ENCODE measurements around the gene RPP25.
"Not testable (repeated sequence)": the region's sequence is repeated elsewhere in the genome, so short reads cannot be mapped to it uniquely, and the experiment has no call there.

RPP25 gene

DNA sequence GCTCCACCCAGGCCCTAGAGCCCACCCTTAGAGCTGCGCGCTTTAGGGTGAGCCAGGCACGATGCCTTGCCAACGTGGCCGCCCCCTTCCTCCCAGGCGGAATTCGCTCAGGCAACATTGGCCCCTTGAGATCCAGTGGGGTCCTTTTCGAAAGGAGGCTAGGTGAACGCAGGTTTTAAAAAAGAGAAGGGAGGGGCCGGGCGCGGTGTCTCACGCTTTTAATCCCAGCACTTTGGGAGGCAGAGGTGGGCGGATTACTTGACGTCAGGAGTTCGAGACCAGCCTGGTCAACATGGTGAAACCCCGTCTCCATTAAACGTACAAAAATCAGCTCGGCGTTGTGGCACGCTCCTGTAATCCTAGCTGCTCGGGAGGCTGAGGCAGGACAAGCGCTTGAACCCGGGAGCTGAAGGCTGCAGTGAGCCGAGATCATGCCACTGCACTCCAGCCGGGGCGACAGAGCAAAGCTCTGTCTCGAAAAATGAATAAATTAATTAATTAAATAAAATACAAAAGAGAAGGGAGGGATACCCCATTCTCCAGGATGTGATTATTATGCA lies 984 bp upstream of the RPP25 start:
- Histone ChIP-seq H3K4me1 (peaks cover 46% of the 10 kb centered on the region), H3K9ac (no peak overlapping the region), H3K9me3 (peaks cover 6% of the 10 kb centered on the region; the same call in 1 of the 2 replicates), H3K36me3 (no peaks in the 10 kb centered on the region), H3K27ac (no peak overlapping the region), H4K20me1 (peaks cover 32% of the 10 kb centered on the region), H3K27me3 (peaks cover 72% of the 10 kb centered on the region), H3K4me3 (peak overlapping the region; percentile 67), H3K4me2 (peak overlapping the region; percentile 93)
- TF ChIP-seq Cebpa-rat (IDR thresholded peaks at IDR 0.05) = no peak

DNA sequence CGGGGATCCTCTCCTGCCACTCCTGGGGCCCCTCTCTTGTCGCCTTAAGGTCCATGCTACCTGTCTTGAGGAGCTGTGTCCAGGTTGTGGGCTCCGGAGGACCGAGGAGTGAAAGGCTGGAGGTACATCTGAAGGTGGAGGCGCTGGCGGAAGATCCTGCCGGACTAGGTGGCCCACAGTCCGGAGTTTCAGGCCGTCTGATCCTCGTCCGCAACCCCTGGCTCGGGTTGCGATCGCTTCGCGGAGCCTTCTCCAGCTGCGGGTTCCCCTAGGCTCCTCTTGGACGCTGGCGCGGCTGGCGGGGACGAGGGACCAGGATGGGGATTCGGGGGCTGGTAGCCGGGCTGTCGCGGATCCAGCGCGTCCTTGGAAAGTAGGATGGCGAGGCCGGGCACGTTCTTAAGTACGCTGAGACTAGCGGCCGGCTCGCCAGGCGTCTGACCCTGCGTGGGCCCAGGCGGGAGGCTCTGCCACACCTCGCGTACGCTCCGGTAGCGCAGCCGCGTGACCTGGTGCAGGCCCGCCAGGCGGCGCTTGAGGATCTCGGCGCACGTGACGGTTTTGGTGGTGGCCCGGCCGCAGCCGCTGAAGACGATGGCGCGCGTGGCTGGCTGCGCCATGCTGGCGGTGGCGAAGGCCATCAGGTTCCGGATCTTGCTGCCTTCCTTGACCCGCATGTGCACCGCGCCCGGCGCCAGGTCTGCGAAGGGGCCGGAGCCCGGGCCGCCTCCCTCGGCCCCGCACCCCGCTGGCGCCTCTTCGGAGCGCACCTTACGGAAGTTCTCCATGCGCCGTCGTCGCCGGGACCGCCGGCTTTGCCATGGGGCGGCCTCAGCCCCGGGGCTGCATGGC lies 550 bp downstream of the RPP25 start:
- Histone ChIP-seq H3K27ac (no peak overlapping the region), H3K9ac (peak overlapping the region; percentile 43), H3K36me3 (no peaks in the 10 kb centered on the region), H3K4me1 (peaks cover 40% of the 10 kb centered on the region), H4K20me1 (peaks cover 32% of the 10 kb centered on the region), H3K27me3 (peaks cover 67% of the 10 kb centered on the region), H3K4me2 (peak overlapping the region; percentile 93), H3K9me3 (peaks cover 6% of the 10 kb centered on the region; the same call in 1 of the 2 replicates), H3K4me3 (peak overlapping the region; percentile 67)
- no peak for TF ChIP-seq Cebpa-rat (IDR thresholded peaks at IDR 0.05)

DNA sequence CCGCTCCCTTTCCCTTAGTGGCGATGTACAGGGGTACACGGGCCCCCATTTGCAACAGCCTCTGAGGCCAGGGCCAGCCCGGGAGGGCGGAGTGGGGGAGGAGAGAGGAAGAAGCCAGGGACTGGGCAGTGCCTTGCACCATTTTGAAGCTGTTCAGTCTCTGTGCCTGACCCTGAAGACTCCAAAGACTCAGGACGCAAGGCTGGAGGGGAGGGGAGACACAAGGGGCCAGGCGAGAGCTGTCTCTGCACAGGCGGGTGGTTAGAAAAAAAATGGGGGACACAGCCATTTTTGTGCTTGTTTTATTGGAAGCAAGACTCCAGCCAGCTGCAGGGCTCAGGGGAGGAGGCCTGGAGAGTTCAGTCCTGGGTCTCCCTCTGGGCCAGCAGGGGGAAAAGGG lies 1.6 kb downstream of the RPP25 start:
- Histone ChIP-seq H3K4me1 (peaks cover 36% of the 10 kb centered on the region), H3K27me3 (peaks cover 58% of the 10 kb centered on the region), H3K36me3 (no peaks in the 10 kb centered on the region), H3K4me2 (peak overlapping the region; percentile 93), H3K9ac (no peak overlapping the region; the same call in 1 of the 2 replicates), H3K4me3 (no peak overlapping the region), H3K27ac (no peak overlapping the region), H4K20me1 (peaks cover 32% of the 10 kb centered on the region), H3K9me3 (peaks cover 6% of the 10 kb centered on the region; the same call in 1 of the 2 replicates)
- no peak for TF ChIP-seq Cebpa-rat (IDR thresholded peaks at IDR 0.05)

DNA sequence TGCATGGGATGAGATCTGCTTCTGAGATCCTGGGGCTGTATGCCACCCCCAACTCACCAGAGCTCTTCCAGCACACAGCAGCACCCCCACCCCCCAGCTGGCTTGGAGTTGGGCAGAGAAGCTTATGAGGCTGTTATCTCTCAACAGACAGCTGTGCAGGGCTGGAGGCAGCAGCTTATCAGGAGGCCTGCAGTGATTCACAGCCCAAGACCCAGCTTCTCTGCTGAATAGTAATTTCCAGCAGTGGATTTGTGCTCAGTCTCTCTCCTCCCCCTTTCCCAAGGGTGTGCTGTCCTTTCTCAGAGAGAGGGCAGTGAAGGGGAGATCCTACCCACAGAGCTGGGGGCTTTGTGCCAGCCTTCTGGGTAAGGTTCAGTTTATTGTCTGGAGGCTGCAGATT lies 2.1 kb downstream of the RPP25 start:
- H3K27me3 ChIP-seq = peaks cover 53% of the 10 kb centered on the region
- no peak overlapping the region; the same call in 1 of the 2 replicates for H3K9ac ChIP-seq
- no peak for TF ChIP-seq Cebpa-rat (IDR thresholded peaks at IDR 0.05)
- peak overlapping the region; percentile 93 for H3K4me2 ChIP-seq
- H3K36me3 ChIP-seq = no peaks in the 10 kb centered on the region
- H4K20me1 ChIP-seq = peaks cover 32% of the 10 kb centered on the region
- H3K4me1 ChIP-seq = peaks cover 36% of the 10 kb centered on the region
- H3K4me3 ChIP-seq = no peak overlapping the region
- H3K27ac ChIP-seq = no peak overlapping the region
- peaks cover 6% of the 10 kb centered on the region; the same call in 1 of the 2 replicates for H3K9me3 ChIP-seq

DNA sequence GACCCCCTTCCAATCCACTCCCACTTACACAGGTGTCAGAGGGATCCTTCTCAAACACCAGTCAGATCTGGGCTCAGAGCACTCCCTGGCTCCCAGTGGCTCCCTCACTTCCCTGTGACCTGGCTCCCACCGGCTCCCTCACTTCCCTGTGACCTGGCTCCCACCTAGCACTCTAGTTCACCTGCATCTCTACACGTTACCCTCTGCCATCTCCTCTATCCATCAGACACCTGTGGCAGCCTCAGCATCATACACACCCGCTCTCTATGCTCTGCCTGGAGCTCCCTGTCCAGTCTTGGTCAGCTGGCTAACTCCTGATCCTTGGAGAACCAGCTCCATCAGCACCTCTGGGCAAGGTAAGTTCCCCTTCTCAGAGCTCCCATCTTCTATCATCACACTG lies 5.6 kb downstream of the RPP25 start:
- no peak for TF ChIP-seq Cebpa-rat (IDR thresholded peaks at IDR 0.05)
- H3K27ac ChIP-seq = no peak overlapping the region
- H3K4me2 ChIP-seq = no peak overlapping the region
- H3K27me3 ChIP-seq = peaks cover 18% of the 10 kb centered on the region
- H4K20me1 ChIP-seq = peaks cover 11% of the 10 kb centered on the region; the same call in 1 of the 2 replicates
- no peak overlapping the region for H3K9ac ChIP-seq
- H3K4me1 ChIP-seq = peaks cover 18% of the 10 kb centered on the region
- no peaks in the 10 kb centered on the region for H3K36me3 ChIP-seq
- H3K9me3 ChIP-seq = peaks cover 4% of the 10 kb centered on the region; the same call in 1 of the 2 replicates
- no peak overlapping the region for H3K4me3 ChIP-seq

DNA sequence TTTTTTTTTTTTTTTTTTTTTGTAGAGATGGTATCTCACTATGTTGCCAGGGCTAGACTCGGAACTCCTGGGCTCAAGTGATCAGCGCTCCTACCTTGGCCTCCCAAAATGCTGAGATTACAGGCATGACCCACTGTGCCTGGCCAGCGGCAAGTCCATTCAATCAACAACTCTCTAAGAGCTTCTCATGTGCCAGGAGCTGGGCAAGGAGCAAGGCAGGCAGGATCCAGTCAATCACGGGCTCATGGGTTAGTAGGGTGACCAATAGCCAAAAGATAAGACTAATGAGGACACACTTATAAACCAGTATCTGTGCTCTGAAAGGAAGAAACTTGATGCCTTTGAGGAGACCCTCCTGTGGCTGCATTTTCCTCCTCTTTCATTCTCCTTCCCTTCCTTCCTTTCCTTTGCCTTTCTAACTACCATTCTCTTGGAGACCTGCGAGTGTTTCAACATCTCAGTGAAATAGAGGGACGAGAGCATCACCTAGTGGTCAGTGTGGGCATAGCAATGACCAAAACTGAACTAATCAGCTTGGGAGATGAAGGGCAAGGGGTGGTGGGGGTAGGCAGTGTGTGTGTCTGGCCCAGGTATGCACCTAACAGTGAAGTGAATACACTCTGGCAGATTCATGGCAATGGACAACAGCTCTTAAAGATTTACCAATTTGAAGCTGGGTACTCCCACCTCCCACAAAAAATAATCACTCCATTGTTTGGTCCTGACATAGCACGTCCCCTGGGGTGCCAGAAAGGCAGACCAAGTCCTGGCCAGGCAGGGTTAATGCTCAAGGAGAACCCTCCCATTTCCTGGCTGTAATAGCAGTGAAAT lies 6.3 kb downstream of the RPP25 start:
- no peak for TF ChIP-seq Cebpa-rat (IDR thresholded peaks at IDR 0.05)
- H3K36me3 ChIP-seq = no peaks in the 10 kb centered on the region
- no peak overlapping the region for H3K4me3 ChIP-seq
- peaks cover 9% of the 10 kb centered on the region; the same call in 1 of the 2 replicates for H4K20me1 ChIP-seq
- no peak overlapping the region for H3K27ac ChIP-seq
- H3K9ac ChIP-seq = no peak overlapping the region
- no peaks in the 10 kb centered on the region for H3K9me3 ChIP-seq
- peaks cover 11% of the 10 kb centered on the region for H3K27me3 ChIP-seq
- H3K4me2 ChIP-seq = no peak overlapping the region
- H3K4me1 ChIP-seq = peaks cover 12% of the 10 kb centered on the region

DNA sequence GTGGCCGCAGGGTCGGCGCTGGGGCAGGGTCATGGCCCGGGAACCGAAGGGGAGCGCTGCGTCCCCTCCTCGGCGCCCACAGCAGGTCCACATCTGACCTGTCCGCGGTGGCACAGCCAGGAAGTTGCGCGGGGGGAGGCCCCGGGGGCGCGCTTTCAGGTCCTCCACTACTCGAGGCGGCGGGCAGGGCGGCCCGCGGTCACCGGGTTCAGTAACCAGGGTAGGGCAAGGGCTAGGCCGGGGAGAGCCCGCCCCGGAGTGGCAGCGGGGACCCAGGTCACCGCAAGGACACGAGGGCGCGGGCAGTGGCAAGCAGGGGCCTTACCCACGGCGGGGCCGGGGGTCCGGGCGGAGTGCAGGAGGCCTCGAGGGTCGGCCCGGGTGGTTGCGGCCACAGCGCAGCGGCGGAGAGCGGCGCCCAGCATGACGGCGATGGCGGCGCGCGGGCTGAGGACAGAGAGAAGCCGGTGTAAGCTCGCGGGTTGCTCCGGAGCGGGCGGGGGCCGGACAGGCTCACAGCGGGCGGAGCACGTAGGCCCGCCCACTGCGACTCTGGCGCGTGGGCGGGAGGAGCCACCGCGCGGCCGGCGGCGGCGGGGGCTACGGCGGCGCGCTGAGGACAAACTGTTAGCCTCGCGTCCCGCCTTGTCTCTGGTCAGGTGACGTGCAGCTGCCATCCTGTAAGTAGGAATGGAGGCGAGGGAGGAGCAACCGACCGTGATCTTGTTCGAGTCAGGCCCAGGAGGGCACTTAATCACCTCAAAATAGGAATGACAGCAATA lies 18.8 kb downstream of the RPP25 start, which contains the start of gene COX5A:
Gene COX5A, minus strand, starts transcription at position 484 of the 782 bp plus-strand sequence. Its CDS starts 59 bp downstream, at position 425.
- no peak for TF ChIP-seq Cebpa-rat (IDR thresholded peaks at IDR 0.05)
- no peaks in the 10 kb centered on the region for H3K9me3 ChIP-seq
- peak within 1 kb of the TSS; percentile 91 for H3K4me2 ChIP-seq
- H3K4me1 ChIP-seq = peaks cover 35% of the 10 kb centered on the region
- peaks cover 44% of the 10 kb centered on the region for H4K20me1 ChIP-seq
- H3K36me3 ChIP-seq = peaks cover 14% of the 10 kb centered on the region; the same call in 1 of the 2 replicates
- H3K9ac ChIP-seq = peak within 1 kb of the TSS; percentile 97
- no peaks in the 10 kb centered on the region for H3K27me3 ChIP-seq
- H3K27ac ChIP-seq = peak within 1 kb of the TSS; percentile 96
- H3K4me3 ChIP-seq = peak within 1 kb of the TSS; percentile 97

DNA sequence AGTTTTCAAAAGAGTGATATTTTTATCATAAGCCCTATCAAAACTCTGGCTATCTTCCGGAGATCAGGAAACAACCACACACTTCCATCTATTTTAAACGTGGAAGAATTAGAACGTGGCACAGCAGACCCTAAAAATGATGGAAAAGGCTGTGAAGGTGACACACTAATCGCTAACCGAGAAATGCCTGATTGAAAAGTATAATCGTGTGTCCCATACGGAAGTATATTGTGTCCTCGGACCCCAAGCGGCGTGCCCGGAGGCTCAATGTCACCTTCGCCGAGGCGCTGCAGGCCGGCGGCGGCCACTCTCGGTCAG lies 19.3 kb downstream of the RPP25 start:
- H3K27me3 ChIP-seq = no peaks in the 10 kb centered on the region
- H3K4me3 ChIP-seq = peak overlapping the region; percentile 97
- peak overlapping the region; percentile 97 for H3K9ac ChIP-seq
- H3K4me2 ChIP-seq = peak overlapping the region; percentile 91
- H3K4me1 ChIP-seq = peaks cover 35% of the 10 kb centered on the region
- peaks cover 19% of the 10 kb centered on the region; the same call in 1 of the 2 replicates for H3K36me3 ChIP-seq
- TF ChIP-seq Cebpa-rat (IDR thresholded peaks at IDR 0.05) = no peak
- peak overlapping the region; percentile 96 for H3K27ac ChIP-seq
- peaks cover 49% of the 10 kb centered on the region for H4K20me1 ChIP-seq
- no peaks in the 10 kb centered on the region for H3K9me3 ChIP-seq

DNA sequence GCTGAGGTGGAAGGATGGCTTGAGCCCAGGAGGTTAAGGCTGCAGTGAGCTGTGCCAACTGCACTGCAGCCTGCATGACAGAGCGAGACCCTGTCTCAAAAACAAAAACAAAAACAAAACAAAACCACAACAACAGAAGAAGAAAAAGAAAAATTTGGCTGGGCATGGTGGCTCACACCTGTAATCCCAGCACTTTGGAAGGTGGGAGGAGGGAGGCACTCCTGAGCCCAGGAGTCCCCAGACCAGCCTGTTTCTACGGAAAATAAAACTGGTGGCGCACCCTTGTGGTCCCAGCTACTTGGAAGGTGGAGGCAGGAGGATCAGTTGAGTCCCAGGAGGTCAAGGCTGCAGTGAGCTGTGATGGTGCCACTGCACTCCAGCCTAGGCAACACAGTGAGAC lies 21.4 kb downstream of the RPP25 start:
- H3K27me3 ChIP-seq, H3K27ac ChIP-seq, H3K4me3 ChIP-seq, H3K9ac ChIP-seq, H3K9me3 ChIP-seq: not testable (repeated sequence)
- peaks cover 39% of the 10 kb centered on the region for H3K36me3 ChIP-seq
- peaks cover 35% of the 10 kb centered on the region for H3K4me1 ChIP-seq
- peak overlapping the region; percentile 40 for H3K4me2 ChIP-seq
- H4K20me1 ChIP-seq = peaks cover 68% of the 10 kb centered on the region

Measured in BLaER1 (cell line).